ENCODE data around the gene PLK4. TPM values are rescaled to one million over a fixed set of nuclear protein-coding genes. Genes with fewer than 3 reads are reported as not detected.

Gene PLK4
- 40.7 and 41.2 TPM in 2 replicates for total RNA-seq

DNA sequence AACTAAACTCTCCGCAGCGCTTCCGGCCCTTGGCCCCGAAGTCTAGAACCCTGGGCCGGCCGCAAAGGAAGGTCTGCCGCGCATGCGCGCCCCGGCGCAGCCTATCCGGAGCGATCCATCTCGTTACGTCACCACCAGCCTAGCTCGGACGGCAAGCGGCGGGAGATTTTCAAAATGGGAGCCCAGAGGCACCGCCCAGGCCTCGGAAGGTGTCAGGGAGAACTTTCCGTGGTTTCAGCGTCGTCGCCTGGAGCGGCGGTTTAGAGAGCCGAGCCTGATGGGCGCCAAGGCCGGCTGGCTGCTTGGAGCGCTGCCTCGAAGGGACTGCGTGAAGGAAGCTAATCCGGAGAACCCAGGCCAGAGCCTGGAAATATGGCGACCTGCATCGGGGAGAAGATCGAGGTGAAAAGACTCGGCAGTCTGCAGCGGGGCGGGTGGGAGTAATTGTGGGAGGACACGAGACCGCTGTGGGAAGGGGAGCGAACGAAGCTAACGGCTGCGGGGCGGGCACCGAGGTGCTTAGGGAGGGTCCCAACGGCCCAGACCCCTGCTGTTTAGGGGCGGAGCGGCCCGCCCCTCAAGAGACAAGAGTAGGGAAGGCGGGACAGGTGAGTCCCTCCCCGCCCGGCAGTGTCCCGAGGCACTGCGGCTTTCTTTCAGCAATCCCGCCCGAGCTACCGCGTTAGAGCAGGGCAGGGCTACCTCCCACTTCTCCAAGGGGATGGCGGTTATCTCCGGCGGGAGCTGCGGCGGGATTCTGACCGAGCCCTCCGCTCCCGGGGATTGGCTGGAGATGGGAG, at the start of gene PLK4:
Gene PLK4, plus strand, starts transcription at position 131 of the 800 bp plus-strand sequence. Its CDS starts 242 bp downstream, at position 373.
- peaks cover 10% of the 10 kb centered on the region for H3K36me3 Mint-ChIP-seq (ENCODE audit: low read depth)
- H3K4me3 Mint-ChIP-seq: peak within 1 kb of the TSS; percentile 91
- peak within 1 kb of the TSS; percentile 91 for H3K27ac Mint-ChIP-seq
- H3K9me3 Mint-ChIP-seq: no peaks in the 10 kb centered on the region
- peak; percentile 96 for DNase-seq (ENCODE audit: low spot score)
- no peaks in the 10 kb centered on the region for H3K27me3 Mint-ChIP-seq (ENCODE audit: insufficient read depth)
- intact Hi-C loops (cut with micrococcal nuclease): loop anchor here (1.0 to 2.0 kb wide), 6 partner anchors 84 to 1212 kb away; partner anchors contain the start of genes ABHD18, HSPA4L, LARP1B and MFSD8
- H3K4me1 Mint-ChIP-seq (ENCODE audit: low read depth): peaks cover 31% of the 10 kb centered on the region

DNA sequence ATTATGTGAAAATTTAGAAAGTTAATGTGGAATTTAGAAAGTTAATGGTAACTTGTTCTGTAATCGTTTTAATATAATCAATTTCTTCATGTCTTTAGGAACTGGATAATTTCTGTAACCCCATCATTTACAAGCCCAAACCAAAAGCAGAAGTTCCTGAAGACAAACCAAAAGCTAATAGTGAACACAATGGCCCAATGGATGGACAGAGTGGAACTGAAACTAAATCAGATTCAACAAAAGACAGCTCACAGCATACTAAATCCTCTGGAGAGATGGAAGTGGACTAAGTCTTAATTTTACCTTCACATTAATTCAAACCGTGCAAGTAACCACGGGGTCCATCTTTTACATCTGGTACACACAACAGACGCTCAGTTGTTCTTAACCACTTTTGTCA, 48.1 kb upstream of the PLK4 start:
- Mint-ChIP-seq H3K27me3 (ENCODE audit: insufficient read depth) (peaks cover 1% of the 10 kb centered on the region), H3K36me3 (ENCODE audit: low read depth) (no peaks in the 10 kb centered on the region)

DNA sequence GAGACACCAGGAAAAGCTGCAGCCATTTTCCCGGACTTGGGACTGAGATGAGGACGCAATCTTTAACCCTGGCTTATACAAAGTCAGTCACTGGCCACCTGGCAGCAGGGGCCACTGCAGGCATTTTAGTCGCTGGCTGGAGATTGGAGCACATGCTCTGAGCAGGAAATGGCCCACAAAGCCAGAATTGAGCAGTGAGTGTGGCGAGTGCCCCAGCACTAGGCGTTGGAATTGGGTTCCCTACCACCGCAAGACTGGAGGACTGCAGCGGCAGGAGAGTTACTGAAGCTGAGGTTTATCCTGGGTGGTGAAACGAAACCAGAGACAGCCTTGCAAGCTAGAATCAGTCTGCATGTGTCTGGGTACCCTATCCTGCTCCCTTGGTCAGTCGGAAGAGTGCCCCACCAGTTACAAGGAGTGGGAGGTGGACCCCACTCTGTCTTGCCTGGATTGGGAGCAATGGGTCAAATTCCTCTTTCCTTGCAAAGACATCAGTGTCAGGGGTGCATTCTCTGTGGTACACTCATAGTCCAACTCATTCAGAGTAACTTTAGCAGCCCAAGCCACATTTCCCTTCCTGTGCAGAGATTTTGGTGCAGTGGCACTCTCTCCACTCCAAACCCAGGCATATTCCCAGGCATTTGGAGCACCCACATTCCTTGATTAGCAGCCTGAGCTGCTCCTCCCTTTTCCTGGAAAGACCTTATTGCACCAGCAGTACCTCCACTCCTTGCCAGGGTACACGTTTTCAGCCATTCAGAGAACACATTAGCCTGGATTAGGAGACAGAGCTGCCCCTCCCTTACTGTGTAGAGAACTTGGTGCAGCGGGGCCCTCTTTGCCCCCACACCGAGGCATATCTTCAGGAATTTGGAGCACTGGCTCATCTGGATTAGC, 36.7 kb upstream of the PLK4 start:
- H3K27ac Mint-ChIP-seq: no peak overlapping the region
- H3K9me3 Mint-ChIP-seq: peaks cover 29% of the 10 kb centered on the region
- no peaks in the 10 kb centered on the region for H3K4me1 Mint-ChIP-seq (ENCODE audit: low read depth)

More for the DNA sequence above, 48.1 kb upstream of the PLK4 start:
- Mint-ChIP-seq H3K4me3 (no peak overlapping the region), H3K4me1 (ENCODE audit: low read depth) (no peaks in the 10 kb centered on the region), H3K9me3 (no peaks in the 10 kb centered on the region), H3K27ac (no peak overlapping the region)
- no peak for DNase-seq (ENCODE audit: low spot score)
- intact Hi-C loops (cut with micrococcal nuclease): no loop called here

DNA sequence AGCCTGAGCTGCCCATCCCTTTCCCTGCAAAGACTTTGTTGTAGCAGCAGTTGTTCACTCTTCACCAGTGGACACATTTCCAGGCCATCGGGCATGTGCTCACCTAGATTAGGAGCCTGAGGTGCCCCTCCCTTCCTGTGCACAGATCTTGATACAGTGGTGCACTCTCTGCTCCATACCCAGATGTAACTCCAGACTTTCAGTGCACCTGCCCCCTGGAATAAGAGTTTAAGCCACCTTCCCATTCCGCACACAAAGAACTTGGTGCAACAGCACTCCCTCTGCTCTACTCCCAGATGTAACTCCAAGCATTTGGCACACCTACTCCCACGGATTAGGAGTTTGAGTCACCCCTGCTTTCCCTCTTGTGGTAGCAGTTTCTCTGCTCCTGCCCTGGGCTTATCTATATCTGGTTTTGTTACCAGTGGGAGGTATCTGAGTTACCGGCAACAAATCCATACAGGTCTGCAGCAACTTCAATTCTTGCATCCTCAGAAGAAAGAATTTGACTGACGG, 36.0 kb upstream of the PLK4 start:
- no peak overlapping the region for H3K27ac Mint-ChIP-seq
- DNase-seq (ENCODE audit: low spot score): no peak
- no peaks in the 10 kb centered on the region for H3K36me3 Mint-ChIP-seq (ENCODE audit: low read depth)
- H3K4me1 Mint-ChIP-seq (ENCODE audit: low read depth): no peaks in the 10 kb centered on the region
- H3K4me3 Mint-ChIP-seq: no peak overlapping the region
- intact Hi-C loops (cut with micrococcal nuclease): no loop called here
- H3K27me3 Mint-ChIP-seq (ENCODE audit: insufficient read depth): no peaks in the 10 kb centered on the region
- H3K9me3 Mint-ChIP-seq: peaks cover 33% of the 10 kb centered on the region

More for the DNA sequence above, 36.7 kb upstream of the PLK4 start:
- H3K4me3 Mint-ChIP-seq: no peak overlapping the region
- no peaks in the 10 kb centered on the region for H3K36me3 Mint-ChIP-seq (ENCODE audit: low read depth)
- DNase-seq (ENCODE audit: low spot score): no peak
- intact Hi-C loops (cut with micrococcal nuclease): no loop called here
- peaks cover 2% of the 10 kb centered on the region for H3K27me3 Mint-ChIP-seq (ENCODE audit: insufficient read depth)

GRCh38 chr4:127846061-127846460, 34.6 kb upstream of the PLK4 start:
- no peak for DNase-seq (ENCODE audit: low spot score)
- H3K27me3 Mint-ChIP-seq (ENCODE audit: insufficient read depth): no peaks in the 10 kb centered on the region
- no peaks in the 10 kb centered on the region for H3K4me1 Mint-ChIP-seq (ENCODE audit: low read depth)
- intact Hi-C loops (cut with micrococcal nuclease): no loop called here
- H3K4me3 Mint-ChIP-seq: no peak overlapping the region
- peaks cover 44% of the 10 kb centered on the region for H3K9me3 Mint-ChIP-seq
- no peaks in the 10 kb centered on the region for H3K36me3 Mint-ChIP-seq (ENCODE audit: low read depth)
- no peak overlapping the region for H3K27ac Mint-ChIP-seq

GRCh38 chr4:127846765-127847164, 33.9 kb upstream of the PLK4 start:
- H3K27ac Mint-ChIP-seq: no peak overlapping the region
- H3K4me1 Mint-ChIP-seq (ENCODE audit: low read depth): no peaks in the 10 kb centered on the region
- H3K27me3 Mint-ChIP-seq (ENCODE audit: insufficient read depth): no peaks in the 10 kb centered on the region
- no peaks in the 10 kb centered on the region for H3K36me3 Mint-ChIP-seq (ENCODE audit: low read depth)
- no peak for DNase-seq (ENCODE audit: low spot score)
- H3K9me3 Mint-ChIP-seq: peaks cover 50% of the 10 kb centered on the region
- intact Hi-C loops (cut with micrococcal nuclease): no loop called here
- no peak overlapping the region for H3K4me3 Mint-ChIP-seq

DNA sequence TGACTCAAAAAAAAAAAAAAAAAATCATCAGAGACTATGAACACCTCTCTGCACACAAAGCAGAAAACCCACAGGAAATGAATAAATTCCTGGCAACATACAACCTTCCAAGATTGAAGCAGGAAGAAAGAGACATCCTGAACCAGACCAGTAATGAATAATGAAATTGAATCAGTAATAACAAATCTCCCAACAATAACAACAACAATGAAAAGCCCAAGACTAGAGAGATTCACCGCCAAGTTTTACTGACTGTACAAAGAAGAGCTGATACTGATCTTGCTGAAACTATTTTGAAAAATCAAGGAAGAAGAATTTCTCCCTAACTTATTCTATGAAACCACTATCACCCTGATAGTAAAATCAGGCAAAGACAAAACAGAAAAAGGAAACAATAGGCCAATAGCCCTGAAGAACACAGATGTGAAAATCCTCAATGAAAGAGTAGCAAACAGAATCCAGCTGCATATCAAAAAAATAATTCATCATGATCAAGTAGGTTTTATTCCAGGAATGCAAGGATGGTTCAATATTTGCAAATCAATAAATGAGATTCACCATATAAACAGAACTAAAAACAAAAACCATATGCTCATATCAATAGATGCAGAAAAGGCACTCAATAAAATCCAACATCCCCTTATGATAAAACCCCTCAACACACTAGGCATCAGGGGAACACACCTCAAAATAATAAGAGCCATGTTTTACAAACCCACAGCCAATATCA, 31.0 kb upstream of the PLK4 start:
- Mint-ChIP-seq H3K27me3 (ENCODE audit: insufficient read depth) (no peaks in the 10 kb centered on the region), H3K4me1 (ENCODE audit: low read depth) (no peaks in the 10 kb centered on the region), H3K9me3 (peaks cover 64% of the 10 kb centered on the region), H3K4me3 (no peak overlapping the region), H3K27ac (no peak overlapping the region), H3K36me3 (ENCODE audit: low read depth) (no peaks in the 10 kb centered on the region)
- intact Hi-C loops (cut with micrococcal nuclease): no loop called here
- no peak for DNase-seq (ENCODE audit: low spot score)

GRCh38 chr4:127852661-127853060, 28.0 kb upstream of the PLK4 start:
- H3K9me3 Mint-ChIP-seq: peaks cover 47% of the 10 kb centered on the region
- H3K4me3 Mint-ChIP-seq: no peak overlapping the region
- intact Hi-C loops (cut with micrococcal nuclease): no loop called here
- H3K4me1 Mint-ChIP-seq (ENCODE audit: low read depth): no peaks in the 10 kb centered on the region
- no peaks in the 10 kb centered on the region for H3K27me3 Mint-ChIP-seq (ENCODE audit: insufficient read depth)
- DNase-seq (ENCODE audit: low spot score): no peak
- H3K36me3 Mint-ChIP-seq (ENCODE audit: low read depth): no peaks in the 10 kb centered on the region
- no peak overlapping the region for H3K27ac Mint-ChIP-seq

DNA sequence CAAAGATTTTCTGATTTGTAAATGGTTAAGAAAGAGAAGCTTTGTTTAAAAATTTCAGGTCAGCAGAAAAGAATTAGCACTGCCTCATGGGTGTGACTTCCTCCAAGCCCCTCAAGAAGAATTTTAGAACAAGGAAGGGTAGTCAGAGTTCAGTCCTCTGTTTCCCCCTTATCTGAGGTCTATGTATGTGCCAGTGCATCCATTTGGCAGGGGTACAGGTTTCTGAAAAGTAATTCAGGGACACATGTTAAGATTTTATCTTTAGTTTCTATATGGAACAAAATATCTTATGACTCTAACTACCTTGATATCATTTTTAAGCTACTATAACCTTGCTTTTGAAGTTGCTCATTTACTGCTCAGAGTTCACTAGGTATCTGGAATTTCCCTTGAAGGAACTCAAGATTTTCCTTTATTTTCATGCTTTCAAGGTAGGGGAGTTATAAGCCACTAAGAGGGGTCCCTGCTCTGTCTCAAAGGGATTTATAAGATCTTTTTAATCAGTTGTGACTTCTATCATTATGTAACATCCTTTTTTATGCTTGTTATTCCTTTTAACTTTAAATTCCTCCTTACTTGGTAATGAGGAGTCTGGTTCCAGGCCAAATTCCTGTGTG, 24.4 kb upstream of the PLK4 start:
- Mint-ChIP-seq H3K4me1 (ENCODE audit: low read depth) (no peaks in the 10 kb centered on the region), H3K9me3 (peaks cover 35% of the 10 kb centered on the region), H3K27me3 (ENCODE audit: insufficient read depth) (peaks cover 2% of the 10 kb centered on the region), H3K27ac (no peak overlapping the region), H3K36me3 (ENCODE audit: low read depth) (peaks cover 6% of the 10 kb centered on the region), H3K4me3 (no peak overlapping the region)
- no peak for DNase-seq (ENCODE audit: low spot score)
- intact Hi-C loops (cut with micrococcal nuclease): no loop called here

- peaks cover 2% of the 10 kb centered on the region for H3K27me3 Mint-ChIP-seq (ENCODE audit: insufficient read depth)
- H3K4me1 Mint-ChIP-seq (ENCODE audit: low read depth): no peaks in the 10 kb centered on the region
- no peak overlapping the region for H3K27ac Mint-ChIP-seq
- peaks cover 29% of the 10 kb centered on the region for H3K9me3 Mint-ChIP-seq
- no peak for DNase-seq (ENCODE audit: low spot score)
- intact Hi-C loops (cut with micrococcal nuclease): no loop called here
- H3K36me3 Mint-ChIP-seq (ENCODE audit: low read depth): peaks cover 6% of the 10 kb centered on the region
- H3K4me3 Mint-ChIP-seq: no peak overlapping the region
Measured at GRCh38 chr4:127856813-127857447, 23.8 kb upstream of the PLK4 start.

- intact Hi-C loops (cut with micrococcal nuclease): no loop called here
- H3K36me3 Mint-ChIP-seq (ENCODE audit: low read depth): peaks cover 6% of the 10 kb centered on the region
Measured at GRCh38 chr4:127857641-127858040, 23.1 kb upstream of the PLK4 start.

GRCh38 chr4:127868196-127868595, 12.5 kb upstream of the PLK4 start:
- H3K9me3 Mint-ChIP-seq: peaks cover 4% of the 10 kb centered on the region
- intact Hi-C loops (cut with micrococcal nuclease): no loop called here
- H3K4me1 Mint-ChIP-seq (ENCODE audit: low read depth): no peaks in the 10 kb centered on the region
- H3K4me3 Mint-ChIP-seq: no peak overlapping the region
- no peaks in the 10 kb centered on the region for H3K36me3 Mint-ChIP-seq (ENCODE audit: low read depth)
- no peak overlapping the region for H3K27ac Mint-ChIP-seq
- no peak for DNase-seq (ENCODE audit: low spot score)
- no peaks in the 10 kb centered on the region for H3K27me3 Mint-ChIP-seq (ENCODE audit: insufficient read depth)

More at GRCh38 chr4:127857641-127858040, 23.1 kb upstream of the PLK4 start:
- peaks cover 26% of the 10 kb centered on the region for H3K9me3 Mint-ChIP-seq
- no peak for DNase-seq (ENCODE audit: low spot score)
- H3K27ac Mint-ChIP-seq: no peak overlapping the region
- H3K27me3 Mint-ChIP-seq (ENCODE audit: insufficient read depth): peaks cover 2% of the 10 kb centered on the region
- no peaks in the 10 kb centered on the region for H3K4me1 Mint-ChIP-seq (ENCODE audit: low read depth)
- no peak overlapping the region for H3K4me3 Mint-ChIP-seq
